ENCODE measurements around the gene TMPRSS11D. TPM values are rescaled to one million over a fixed set of nuclear protein-coding genes. Genes with fewer than 3 reads are reported as not detected.

Gene TMPRSS11D
- total RNA-seq, 2 experiments from 2014 or later, result not detected

DNA sequence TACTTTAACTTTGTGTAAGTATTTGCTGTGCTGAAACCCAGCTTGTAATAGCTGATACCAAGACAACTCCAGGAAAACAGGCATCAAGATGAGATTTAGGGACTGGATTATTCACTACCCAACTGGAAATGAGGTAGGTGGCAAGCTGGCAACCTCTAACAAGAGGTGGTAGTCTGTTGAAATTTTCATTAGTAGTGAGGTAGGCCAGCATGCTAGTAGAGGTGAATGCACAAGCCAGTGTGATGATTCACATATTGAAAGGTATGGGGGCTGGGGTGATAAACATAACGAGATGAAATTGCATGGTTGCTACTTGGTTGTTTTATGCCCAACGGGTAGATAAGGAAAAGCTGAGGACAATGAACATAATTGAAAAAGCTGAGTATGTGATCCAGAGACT, 8.5 kb upstream of the TMPRSS11D start:
- H4K20me1 ChIP-seq (ENCODE audit: insufficient read depth, low read length), result no peaks in the 10 kb centered on the region
- H3K79me2 ChIP-seq (ENCODE audit: insufficient read depth, low read depth, low read length), result no peaks in the 10 kb centered on the region
- H3K4me3 ChIP-seq (ENCODE audit: low read depth, low read length, poor library complexity, severe bottlenecking), result no peak overlapping the region
- H3K4me1 ChIP-seq (ENCODE audit: insufficient read depth, low read length, poor library complexity, severe bottlenecking), result no peaks in the 10 kb centered on the region
- intact Hi-C loops (cut with micrococcal nuclease; ENCODE audit: unreplicated experiment), result no loop called here
- H3K36me3 ChIP-seq (ENCODE audit: insufficient read depth, low read length), result no peaks in the 10 kb centered on the region
- H3K9me3 ChIP-seq (ENCODE audit: low read length), result no peaks in the 10 kb centered on the region
- ChIA-PET CTCF (ENCODE audit: unreplicated experiment) (no interaction called here), POLR2A (no interaction called here)
- no peaks in the 10 kb centered on the region for H3K9me2 ChIP-seq (ENCODE audit: insufficient read depth, low read length)
- DNase-seq (ENCODE audit: low spot score), result no peak
- no peak overlapping the region for H3K4me2 ChIP-seq (ENCODE audit: low read length)
- no peak overlapping the region for H3K27ac ChIP-seq (ENCODE audit: low read depth, low read length, poor library complexity, severe bottlenecking)
- no peak for TF ChIP-seq EZH2phosphoT487 (IDR thresholded peaks at IDR 0.05; ENCODE audit: borderline replicate concordance, low read depth, low read length)
- TF ChIP-seq, protein P1, sequence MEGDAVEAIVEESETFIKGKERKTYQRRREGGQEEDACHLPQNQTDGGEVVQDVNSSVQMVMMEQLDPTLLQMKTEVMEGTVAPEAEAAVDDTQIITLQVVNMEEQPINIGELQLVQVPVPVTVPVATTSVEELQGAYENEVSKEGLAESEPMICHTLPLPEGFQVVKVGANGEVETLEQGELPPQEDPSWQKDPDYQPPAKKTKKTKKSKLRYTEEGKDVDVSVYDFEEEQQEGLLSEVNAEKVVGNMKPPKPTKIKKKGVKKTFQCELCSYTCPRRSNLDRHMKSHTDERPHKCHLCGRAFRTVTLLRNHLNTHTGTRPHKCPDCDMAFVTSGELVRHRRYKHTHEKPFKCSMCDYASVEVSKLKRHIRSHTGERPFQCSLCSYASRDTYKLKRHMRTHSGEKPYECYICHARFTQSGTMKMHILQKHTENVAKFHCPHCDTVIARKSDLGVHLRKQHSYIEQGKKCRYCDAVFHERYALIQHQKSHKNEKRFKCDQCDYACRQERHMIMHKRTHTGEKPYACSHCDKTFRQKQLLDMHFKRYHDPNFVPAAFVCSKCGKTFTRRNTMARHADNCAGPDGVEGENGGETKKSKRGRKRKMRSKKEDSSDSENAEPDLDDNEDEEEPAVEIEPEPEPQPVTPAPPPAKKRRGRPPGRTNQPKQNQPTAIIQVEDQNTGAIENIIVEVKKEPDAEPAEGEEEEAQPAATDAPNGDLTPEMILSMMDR (conservative IDR thresholded peaks at IDR 0.05; ENCODE audit: low read length), result no peak
- H2AFZ ChIP-seq (ENCODE audit: low read length), result no peak overlapping the region
- BruUV-seq (replicated peaks), result no TSS peak

GRCh38 chr4:67891645-67892044, 7.8 kb upstream of the TMPRSS11D start:
- no peaks in the 10 kb centered on the region for H3K36me3 ChIP-seq (ENCODE audit: insufficient read depth, low read length)
- H3K4me2 ChIP-seq (ENCODE audit: low read length), result no peak overlapping the region
- ChIA-PET POLR2A (no interaction called here), CTCF (ENCODE audit: unreplicated experiment) (no interaction called here)
- DNase-seq (ENCODE audit: low spot score), result no peak
- BruUV-seq (replicated peaks), result no TSS peak
- no peak overlapping the region for H3K4me3 ChIP-seq (ENCODE audit: low read depth, low read length, poor library complexity, severe bottlenecking)
- no peak for TF ChIP-seq EZH2phosphoT487 (IDR thresholded peaks at IDR 0.05; ENCODE audit: borderline replicate concordance, low read depth, low read length)
- TF ChIP-seq, protein P1 (conservative IDR thresholded peaks at IDR 0.05; ENCODE audit: low read length), result no peak
- no peaks in the 10 kb centered on the region for H3K9me3 ChIP-seq (ENCODE audit: low read length)
- H2AFZ ChIP-seq (ENCODE audit: low read length), result no peak overlapping the region
- H4K20me1 ChIP-seq (ENCODE audit: insufficient read depth, low read length), result no peaks in the 10 kb centered on the region
- intact Hi-C loops (cut with micrococcal nuclease; ENCODE audit: unreplicated experiment), result no loop called here
- no peaks in the 10 kb centered on the region for H3K4me1 ChIP-seq (ENCODE audit: insufficient read depth, low read length, poor library complexity, severe bottlenecking)
- H3K9me2 ChIP-seq (ENCODE audit: insufficient read depth, low read length), result no peaks in the 10 kb centered on the region
- H3K79me2 ChIP-seq (ENCODE audit: insufficient read depth, low read depth, low read length), result no peaks in the 10 kb centered on the region
- no peak overlapping the region for H3K27ac ChIP-seq (ENCODE audit: low read depth, low read length, poor library complexity, severe bottlenecking)

- TF ChIP-seq, protein P1 (conservative IDR thresholded peaks at IDR 0.05; ENCODE audit: low read length), result no peak
- no peak for TF ChIP-seq EZH2phosphoT487 (IDR thresholded peaks at IDR 0.05; ENCODE audit: borderline replicate concordance, low read depth, low read length)
- H3K79me2 ChIP-seq (ENCODE audit: insufficient read depth, low read depth, low read length), result no peaks in the 10 kb centered on the region
- H3K36me3 ChIP-seq (ENCODE audit: insufficient read depth, low read length), result no peaks in the 10 kb centered on the region
- no peaks in the 10 kb centered on the region for H3K4me1 ChIP-seq (ENCODE audit: insufficient read depth, low read length, poor library complexity, severe bottlenecking)
- H3K4me3 ChIP-seq (ENCODE audit: low read depth, low read length, poor library complexity, severe bottlenecking), result no peak overlapping the region
- BruUV-seq (replicated peaks), result no TSS peak
- DNase-seq (ENCODE audit: low spot score), result no peak
- intact Hi-C loops (cut with micrococcal nuclease; ENCODE audit: unreplicated experiment), result no loop called here
- no peaks in the 10 kb centered on the region for H3K9me2 ChIP-seq (ENCODE audit: insufficient read depth, low read length)
- H3K27ac ChIP-seq (ENCODE audit: low read depth, low read length, poor library complexity, severe bottlenecking), result no peak overlapping the region
- ChIA-PET CTCF (ENCODE audit: unreplicated experiment) (no interaction called here), POLR2A (no interaction called here)
- H3K4me2 ChIP-seq (ENCODE audit: low read length), result no peak overlapping the region
- H4K20me1 ChIP-seq (ENCODE audit: insufficient read depth, low read length), result no peaks in the 10 kb centered on the region
- no peak overlapping the region for H2AFZ ChIP-seq (ENCODE audit: low read length)
- H3K9me3 ChIP-seq (ENCODE audit: low read length), result no peaks in the 10 kb centered on the region
These were observed 2.5 kb upstream of the TMPRSS11D start for GRCh38 chr4:67886281-67886680.
